GM10266 (cell line): ENCODE measurements around the gene IRS2.

Experiments
- DNase-seq: peaks from one replicate; pipeline ENCODE4 v3.0.0; 2012; ENCODE audit errors: extremely low spot score
- TF ChIP-seq, protein P1 (sequence below): IDR thresholded peaks from 2 replicates; pipeline ENCODE4 v1.5.1; 2012; ENCODE audit warnings: mild to moderate bottlenecking, low read depth; ENCODE audit not compliant: control insufficient read depth, insufficient read depth; ENCODE audit errors: missing control alignments

Gene IRS2

DNA sequence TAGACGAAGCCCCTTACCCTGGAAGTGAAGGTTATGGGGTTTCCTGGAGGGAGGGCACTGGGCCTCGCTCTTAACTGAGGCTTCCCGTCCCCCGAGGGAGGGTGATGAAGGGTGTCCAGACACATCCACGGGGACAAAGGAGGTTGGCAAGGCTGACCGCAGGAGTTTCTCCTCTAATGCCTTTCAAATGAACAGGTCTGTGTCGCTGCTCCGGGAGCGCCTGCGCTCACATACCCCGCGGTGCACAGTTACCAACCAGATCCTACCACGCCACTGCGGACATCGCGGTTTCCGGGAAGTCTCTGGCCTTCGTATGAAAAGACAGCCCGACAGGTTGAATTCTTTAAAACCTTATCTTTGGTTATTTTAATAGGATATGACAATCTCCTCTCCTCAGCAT lies 41.3 kb downstream of the IRS2 start:
- DNase-seq, result no peak
- TF ChIP-seq, protein P1, sequence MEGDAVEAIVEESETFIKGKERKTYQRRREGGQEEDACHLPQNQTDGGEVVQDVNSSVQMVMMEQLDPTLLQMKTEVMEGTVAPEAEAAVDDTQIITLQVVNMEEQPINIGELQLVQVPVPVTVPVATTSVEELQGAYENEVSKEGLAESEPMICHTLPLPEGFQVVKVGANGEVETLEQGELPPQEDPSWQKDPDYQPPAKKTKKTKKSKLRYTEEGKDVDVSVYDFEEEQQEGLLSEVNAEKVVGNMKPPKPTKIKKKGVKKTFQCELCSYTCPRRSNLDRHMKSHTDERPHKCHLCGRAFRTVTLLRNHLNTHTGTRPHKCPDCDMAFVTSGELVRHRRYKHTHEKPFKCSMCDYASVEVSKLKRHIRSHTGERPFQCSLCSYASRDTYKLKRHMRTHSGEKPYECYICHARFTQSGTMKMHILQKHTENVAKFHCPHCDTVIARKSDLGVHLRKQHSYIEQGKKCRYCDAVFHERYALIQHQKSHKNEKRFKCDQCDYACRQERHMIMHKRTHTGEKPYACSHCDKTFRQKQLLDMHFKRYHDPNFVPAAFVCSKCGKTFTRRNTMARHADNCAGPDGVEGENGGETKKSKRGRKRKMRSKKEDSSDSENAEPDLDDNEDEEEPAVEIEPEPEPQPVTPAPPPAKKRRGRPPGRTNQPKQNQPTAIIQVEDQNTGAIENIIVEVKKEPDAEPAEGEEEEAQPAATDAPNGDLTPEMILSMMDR, result no peak

DNA sequence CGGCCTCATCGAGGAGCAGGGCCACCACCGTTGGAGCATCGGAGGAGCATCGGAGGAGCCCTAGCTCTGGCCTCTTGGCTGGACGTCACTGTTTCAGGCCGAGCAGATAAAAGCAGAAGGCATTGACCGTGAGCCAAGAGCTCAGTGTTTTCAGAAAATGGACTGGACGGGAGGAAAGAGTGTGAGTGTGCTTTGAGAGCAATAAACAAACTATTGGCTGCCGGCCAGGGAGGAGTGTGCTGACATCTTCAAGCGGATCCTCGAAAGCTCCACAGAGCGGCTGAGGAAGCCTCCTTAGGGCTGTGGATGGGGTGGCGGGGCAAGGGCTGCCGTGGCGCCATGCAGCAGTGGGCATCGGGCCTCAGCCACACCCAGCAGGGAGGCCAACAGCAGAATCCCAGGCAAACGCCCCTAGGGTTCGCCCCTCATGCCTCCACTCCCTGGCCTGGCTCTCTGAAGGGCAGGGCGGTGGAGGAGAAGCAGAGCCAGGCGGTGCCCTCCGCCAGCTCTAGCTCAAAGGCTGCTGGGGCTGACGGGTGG lies 41.8 kb downstream of the IRS2 start:
- TF ChIP-seq, protein P1, result no peak
- no peak for DNase-seq

DNA sequence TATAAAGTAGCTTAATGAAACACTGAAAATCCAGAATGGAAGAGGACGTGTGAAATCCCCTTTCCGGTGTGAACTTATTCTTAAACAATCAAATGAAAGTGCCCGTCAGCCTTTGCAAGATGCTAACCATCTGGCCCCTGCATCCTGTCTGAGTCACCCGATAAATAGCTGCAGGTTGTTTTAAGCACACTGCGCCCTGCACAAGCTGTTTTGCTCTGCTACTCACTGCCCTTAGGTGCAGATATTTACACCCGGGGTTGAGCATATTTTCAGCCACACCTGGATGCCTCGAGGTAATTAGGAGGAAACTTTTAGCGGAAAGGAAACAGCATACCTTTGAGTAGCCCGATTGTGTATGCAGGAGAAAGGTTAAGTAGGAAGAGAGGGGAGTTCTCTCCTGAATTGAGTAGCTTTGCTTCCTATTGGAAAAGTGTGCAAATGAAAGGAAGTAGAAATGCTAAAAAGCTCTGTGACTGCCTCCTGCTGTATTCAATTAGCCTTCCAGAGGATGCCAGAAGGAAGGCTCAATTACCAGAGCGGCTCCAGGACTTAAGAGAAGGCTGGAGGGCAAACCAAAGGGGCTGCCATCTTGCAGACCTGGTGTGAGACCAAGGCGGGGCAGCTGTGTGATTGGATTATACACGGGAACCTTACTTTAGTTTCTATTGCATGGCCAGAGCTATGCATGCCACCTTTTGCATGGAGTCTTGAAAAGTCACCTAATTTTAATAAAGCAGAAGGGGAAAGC lies 42.5 kb downstream of the IRS2 start:
- TF ChIP-seq, protein P1, result no peak
- DNase-seq, result no peak

DNA sequence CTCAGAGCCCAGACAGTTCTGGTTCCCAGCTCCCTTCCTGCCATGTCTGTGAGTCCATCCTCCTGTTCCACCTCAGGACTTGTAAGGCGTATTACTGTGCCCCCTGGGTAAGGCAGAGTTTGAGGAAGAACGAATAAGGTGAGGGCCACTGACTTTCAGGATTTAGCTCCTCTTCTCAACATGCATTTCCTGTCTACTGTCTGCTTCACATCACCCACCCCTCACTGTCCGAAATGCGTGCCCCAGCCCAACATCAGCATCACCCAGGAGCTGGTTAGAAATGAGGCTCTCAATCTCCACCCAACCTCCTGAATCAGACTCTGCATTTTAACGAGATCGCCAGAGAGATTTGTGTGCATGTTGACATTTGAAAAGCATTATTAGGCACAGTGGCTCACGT lies 44.4 kb downstream of the IRS2 start:
- TF ChIP-seq, protein P1, result no peak
- no peak for DNase-seq

DNA sequence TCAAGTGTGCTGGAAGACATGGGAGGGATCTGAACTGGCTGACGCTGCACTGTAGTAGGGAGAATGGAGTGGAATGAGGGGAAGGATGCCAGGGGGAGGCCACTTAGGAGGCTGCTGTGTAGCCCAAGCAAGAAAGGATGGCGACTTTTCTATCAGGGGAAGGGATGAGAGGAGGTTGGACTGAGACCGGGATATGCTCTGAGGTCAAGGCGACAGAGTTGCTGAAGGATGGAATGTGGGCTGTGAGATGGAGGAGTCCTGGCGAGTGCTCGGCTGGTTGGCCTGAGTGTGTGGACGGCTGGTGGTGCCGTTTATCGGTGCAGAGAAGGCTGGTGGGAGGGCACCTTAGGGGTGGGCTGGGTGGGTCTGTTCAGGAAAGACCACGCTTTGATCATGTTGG lies 45.7 kb downstream of the IRS2 start:
- DNase-seq, result no peak
- TF ChIP-seq, protein P1, result no peak

DNA sequence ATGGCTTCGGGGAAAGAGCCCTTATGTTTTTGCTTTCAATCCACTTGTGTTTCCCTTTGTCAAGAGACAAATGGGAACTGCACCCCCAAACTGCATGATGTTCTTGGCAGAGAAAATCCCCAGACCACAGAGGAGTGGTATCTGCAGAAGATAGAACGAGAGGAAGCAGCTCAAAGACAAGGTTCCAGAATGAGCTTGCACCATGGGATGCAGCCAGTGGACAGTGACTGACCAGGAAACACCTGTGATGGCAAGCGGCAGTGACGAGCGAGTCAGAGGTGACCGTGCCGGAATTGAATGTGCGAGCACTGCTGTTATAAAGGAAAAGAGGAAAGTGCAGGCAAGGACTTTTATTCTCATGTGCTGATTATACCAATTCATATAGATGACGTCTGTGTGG lies 46.3 kb downstream of the IRS2 start:
- DNase-seq, result no peak
- TF ChIP-seq, protein P1, result no peak

DNA sequence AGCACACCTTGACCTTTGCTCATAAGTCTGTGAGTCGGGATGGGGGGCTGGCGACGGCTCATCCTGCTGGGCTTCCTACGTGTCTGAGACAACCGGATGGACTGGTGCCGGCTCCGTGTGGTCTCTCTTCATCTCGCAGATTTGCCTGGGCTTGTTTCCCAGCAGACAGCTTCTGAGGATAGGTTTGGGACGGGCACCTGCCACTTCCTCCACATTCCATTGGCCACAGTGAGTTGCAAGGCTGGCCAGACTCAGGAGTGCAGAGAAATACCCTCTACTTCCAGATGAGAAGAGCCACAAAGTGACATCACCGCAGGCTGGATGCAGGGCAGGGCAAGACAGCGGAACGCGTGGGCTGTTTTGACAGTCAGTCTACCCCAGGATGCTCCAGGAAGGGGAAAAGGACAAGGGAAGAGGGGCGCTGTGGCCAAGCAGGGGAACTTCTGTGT lies 48.1 kb downstream of the IRS2 start:
- no peak for DNase-seq
- TF ChIP-seq, protein P1, result no peak
